Erythroblast (primary cell): ENCODE results near the gene RANBP9.

ENCODE experiments used
- GATA1 ChIP-seq: IDR thresholded peaks from 2 replicates; pipeline ENCODE4 v1.6.1; 2011; ENCODE audit warnings: low read depth, mild to moderate bottlenecking, control low read depth, low read length, moderate library complexity
- POLR2A ChIP-seq: IDR thresholded peaks from 2 replicates; pipeline ENCODE4 v1.6.1; 2011; ENCODE audit warnings: mild to moderate bottlenecking, low read length

DNA sequence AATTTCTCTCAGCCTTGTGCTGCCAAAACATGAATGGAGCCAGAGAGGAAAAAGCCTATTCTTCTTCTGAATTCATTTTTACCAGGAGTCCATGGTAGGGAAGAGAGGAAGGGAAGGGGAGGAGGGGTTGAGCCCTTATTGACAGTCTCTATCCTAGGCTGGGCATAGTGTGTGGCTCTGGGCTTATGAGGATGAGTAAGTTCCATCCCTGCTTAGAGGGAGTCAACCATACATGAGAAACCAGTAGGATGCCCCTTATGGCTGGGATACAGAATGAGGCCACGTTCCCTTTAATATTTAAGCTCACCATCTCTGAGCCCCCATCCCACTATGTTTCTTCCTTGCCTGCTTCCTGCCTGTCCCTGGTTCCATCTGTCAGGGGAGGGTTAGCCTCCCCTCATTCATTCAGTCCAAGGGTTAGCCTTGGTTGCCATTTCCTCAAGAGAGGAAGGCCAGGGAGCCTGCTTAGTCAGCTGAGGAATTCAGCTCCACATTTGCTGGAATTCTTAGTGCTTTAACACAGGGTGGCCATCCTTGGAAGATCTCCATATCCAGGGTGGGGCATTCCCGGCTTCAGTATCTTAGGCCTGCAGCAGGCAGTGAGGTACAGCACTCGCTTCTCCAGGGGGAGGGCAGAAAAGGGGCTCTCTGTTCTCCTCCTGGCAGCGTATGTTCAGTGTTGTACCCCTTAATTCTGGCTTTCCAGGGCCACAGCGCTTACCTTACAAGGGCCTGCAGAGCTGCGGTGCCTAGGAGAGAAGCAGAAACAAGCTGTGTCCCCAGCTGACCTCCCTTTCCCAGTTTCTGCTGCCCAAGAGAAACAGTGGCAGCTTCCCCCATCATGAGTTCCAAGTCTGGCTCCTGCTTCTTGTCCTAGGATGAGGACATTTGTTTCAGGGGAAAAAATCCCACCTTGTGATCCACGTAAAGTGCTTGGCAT is 124.8 kb downstream of the RANBP9 start:
- TF ChIP-seq POLR2A (no peak), GATA1 (no peak)
